Measurements from ENCODE around the gene TOR4A.

Gene TOR4A

GRCh38 chr9:137321726-137322361 is 44.3 kb downstream of the TOR4A start:
- TF ChIP-seq GABPA (IDR thresholded peaks at IDR 0.05; ENCODE audit: low read depth), result no peak
- no peak for TF ChIP-seq POLR2AphosphoS5 (IDR thresholded peaks at IDR 0.05; ENCODE audit: low read depth)
- no peak for TF ChIP-seq CTCF (IDR thresholded peaks at IDR 0.05; ENCODE audit: insufficient read depth, low read length)
- no peak for TF ChIP-seq SPI1 (IDR thresholded peaks at IDR 0.05; ENCODE audit: borderline replicate concordance, low read depth)
- TF ChIP-seq REST (IDR thresholded peaks at IDR 0.05; ENCODE audit: insufficient replicate concordance, low read depth), result no peak
- DNase-seq (ENCODE audit: low read depth in 1 of 2, low spot score in 1 of 2), result no peak
- Histone ChIP-seq H3K4me3 (replicated peaks; ENCODE audit: insufficient read depth, low read length) (no peak overlapping the region), H3K27ac (replicated peaks) (no peak overlapping the region), H3K27me3 (ENCODE audit: insufficient read depth, poor library complexity, severe bottlenecking) (no peaks in the 10 kb centered on the region)

GRCh38 chr9:137323531-137324331 is 46.2 kb downstream of the TOR4A start:
- Histone ChIP-seq H3K27ac (replicated peaks) (no peak overlapping the region), H3K4me3 (replicated peaks; ENCODE audit: insufficient read depth, low read length) (no peak overlapping the region), H3K27me3 (ENCODE audit: insufficient read depth, poor library complexity, severe bottlenecking) (no peaks in the 10 kb centered on the region)
- no peak for DNase-seq (ENCODE audit: low read depth in 1 of 2, low spot score in 1 of 2)
- TF ChIP-seq GABPA (IDR thresholded peaks at IDR 0.05; ENCODE audit: low read depth) (no peak), CTCF (IDR thresholded peaks at IDR 0.05; ENCODE audit: insufficient read depth, low read length) (no peak), REST (IDR thresholded peaks at IDR 0.05; ENCODE audit: insufficient replicate concordance, low read depth) (no peak), SPI1 (IDR thresholded peaks at IDR 0.05; ENCODE audit: borderline replicate concordance, low read depth) (no peak), POLR2AphosphoS5 (IDR thresholded peaks at IDR 0.05; ENCODE audit: low read depth) (no peak)

- TF ChIP-seq CTCF (IDR thresholded peaks at IDR 0.05; ENCODE audit: insufficient read depth, low read length) (no peak), REST (IDR thresholded peaks at IDR 0.05; ENCODE audit: insufficient replicate concordance, low read depth) (no peak), POLR2AphosphoS5 (IDR thresholded peaks at IDR 0.05; ENCODE audit: low read depth) (no peak)
- Histone ChIP-seq H3K27ac (replicated peaks) (no peak overlapping the region), H3K4me3 (replicated peaks; ENCODE audit: insufficient read depth, low read length) (no peak overlapping the region), H3K27me3 (ENCODE audit: insufficient read depth, poor library complexity, severe bottlenecking) (no peaks in the 10 kb centered on the region)
- DNase-seq (ENCODE audit: low read depth in 1 of 2, low spot score in 1 of 2), result no peak
Observed at GRCh38 chr9:137325124-137325523, 47.6 kb downstream of the TOR4A start.

Measured in HL-60 (cell line).